ENCODE measurements around the gene EPB41L2.

The EPB41L2 gene

GRCh38 chr6:131039345-131039680 lies 23.7 kb downstream of the EPB41L2 start:
- no peak overlapping the region for H2AFZ ChIP-seq
- no peak overlapping the region for H3K4me2 ChIP-seq (ENCODE audit: low read length)
- no peak overlapping the region for H3K9ac ChIP-seq
- H3K27ac ChIP-seq, result no peak overlapping the region
- H3K4me3 ChIP-seq (ENCODE audit: low read depth, low read length), result no peak overlapping the region
- H3K9me3 ChIP-seq (ENCODE audit: control insufficient read depth, low read length), result no peaks in the 10 kb centered on the region
- no peaks in the 10 kb centered on the region for H3K36me3 ChIP-seq (ENCODE audit: control insufficient read depth, insufficient read depth, low read length)
- TF ChIP-seq CTCF (IDR thresholded peaks at IDR 0.05), result no peak
- no peaks in the 10 kb centered on the region for H3K4me1 ChIP-seq
- H3K79me2 ChIP-seq, result peaks cover 5% of the 10 kb centered on the region
- no peaks in the 10 kb centered on the region for H3K27me3 ChIP-seq (ENCODE audit: control insufficient read depth, insufficient read depth, low read length)

GRCh38 chr6:131038597-131039344 lies 24.3 kb downstream of the EPB41L2 start:
- H3K79me2 ChIP-seq, result peaks cover 5% of the 10 kb centered on the region
- H3K4me3 ChIP-seq (ENCODE audit: low read depth, low read length), result no peak overlapping the region
- no peak for TF ChIP-seq CTCF (IDR thresholded peaks at IDR 0.05)
- H3K27me3 ChIP-seq (ENCODE audit: control insufficient read depth, insufficient read depth, low read length), result no peaks in the 10 kb centered on the region
- H3K9me3 ChIP-seq (ENCODE audit: control insufficient read depth, low read length), result no peaks in the 10 kb centered on the region
- no peak overlapping the region for H2AFZ ChIP-seq
- H3K36me3 ChIP-seq (ENCODE audit: control insufficient read depth, insufficient read depth, low read length), result no peaks in the 10 kb centered on the region
- no peak overlapping the region for H3K27ac ChIP-seq
- no peak overlapping the region for H3K9ac ChIP-seq
- no peak overlapping the region for H3K4me2 ChIP-seq (ENCODE audit: low read length)
- H3K4me1 ChIP-seq, result no peaks in the 10 kb centered on the region

GRCh38 chr6:131037194-131037897 lies 25.7 kb downstream of the EPB41L2 start:
- Histone ChIP-seq H2AFZ (no peak overlapping the region), H3K4me1 (no peaks in the 10 kb centered on the region), H3K79me2 (peaks cover 5% of the 10 kb centered on the region), H3K27ac (no peak overlapping the region), H3K4me3 (ENCODE audit: low read depth, low read length) (no peak overlapping the region), H3K27me3 (ENCODE audit: control insufficient read depth, insufficient read depth, low read length) (no peaks in the 10 kb centered on the region), H3K4me2 (ENCODE audit: low read length) (no peak overlapping the region), H3K9ac (no peak overlapping the region), H3K9me3 (ENCODE audit: control insufficient read depth, low read length) (no peaks in the 10 kb centered on the region), H3K36me3 (ENCODE audit: control insufficient read depth, insufficient read depth, low read length) (no peaks in the 10 kb centered on the region)
- TF ChIP-seq CTCF (IDR thresholded peaks at IDR 0.05), result no peak

GRCh38 chr6:131036601-131037000 lies 26.4 kb downstream of the EPB41L2 start:
- H3K9ac ChIP-seq, result no peak overlapping the region
- H3K4me1 ChIP-seq, result no peaks in the 10 kb centered on the region
- peaks cover 5% of the 10 kb centered on the region for H3K79me2 ChIP-seq
- no peaks in the 10 kb centered on the region for H3K36me3 ChIP-seq (ENCODE audit: control insufficient read depth, insufficient read depth, low read length)
- no peak overlapping the region for H3K27ac ChIP-seq
- H3K27me3 ChIP-seq (ENCODE audit: control insufficient read depth, insufficient read depth, low read length), result no peaks in the 10 kb centered on the region
- H3K4me3 ChIP-seq (ENCODE audit: low read depth, low read length), result no peak overlapping the region
- no peak for TF ChIP-seq CTCF (IDR thresholded peaks at IDR 0.05)
- H2AFZ ChIP-seq, result no peak overlapping the region
- H3K4me2 ChIP-seq (ENCODE audit: low read length), result no peak overlapping the region
- H3K9me3 ChIP-seq (ENCODE audit: control insufficient read depth, low read length), result no peaks in the 10 kb centered on the region
